HepG2 (cell line): ENCODE data around the gene CDK5RAP1. TPM values are rescaled to one million over a fixed set of nuclear protein-coding genes. Genes with fewer than 3 reads are reported as not detected.

Experiments used
- ATAC-seq: fragments of 200-7000 bp; cut with Tn5 transposase; 3 replicates; pipeline ENCODE4 v1.9.1; 2020; ENCODE audit warnings: mild to moderate bottlenecking, moderate library complexity
- BruUV-seq: library from RNA; stranded (reverse); fragments of 400-500 nt; replicated peaks from 2 replicates; lab custom pipeline; 2021; lab: Mats Ljungman, UMichigan
- CTCF ChIA-PET: fragments of 300-600 bp; formaldehyde crosslinking; extraction: SDS; loops from one replicate; lab custom pipeline; 2021; ENCODE audit warnings: low total read pairs, inconsistent platforms, low intra/inter-chr PET ratio; lab: Yijun Ruan, JAX
- POLR2A ChIA-PET: fragments of 350-600 bp; sonication (Branson Sonifier 250); formaldehyde crosslinking; loops from one replicate; lab custom pipeline; 2020; ENCODE audit warnings: antibody characterized with exemption, inconsistent platforms; lab: Yijun Ruan, JAX
- DNase-seq: peaks from one replicate; pipeline ENCODE4 v3.0.0-alpha.2; 2015; ENCODE audit warnings: low spot score
- FAIRE-seq: peaks from 3 replicates; lab custom pipeline; 2011; peaks lifted over from hg19 to GRCh38; lab: Jason Lieb, UNC
- H2AFZ ChIP-seq: one replicate; pipeline ENCODE4 v1.6.1; 2011; ENCODE audit warnings: low read length, inconsistent platforms
- H3K27ac ChIP-seq: fragments of 300-600 bp; 3 replicates; pipeline ENCODE4 v1.8.0; 2011; ENCODE audit warnings: mixed run types, mild to moderate bottlenecking, mixed read lengths, low read length, inconsistent platforms; ENCODE audit not compliant: insufficient read depth; ENCODE audit errors: extremely low read length
- H3K27me3 ChIP-seq, 2 experiments: fragments of 200-600 bp in 1 of 2; 2 replicates in 1 of 2; 3 replicates in 1 of 2; pipeline versions ENCODE4 v1.6.0 to v1.8.0; 2011; ENCODE audit warnings: low read length in 2 of 2, mild to moderate bottlenecking in 2 of 2, moderate library complexity in 2 of 2, inconsistent platforms in 1 of 2; ENCODE audit not compliant: insufficient read depth in 2 of 2, control insufficient read depth in 1 of 2
- H3K36me3 ChIP-seq, 2 experiments: fragments of 200-600 bp in 1 of 2; replicated peaks in 1 of 2; 2 replicates in 1 of 2; 3 replicates in 1 of 2; pipeline versions ENCODE4 v1.5.1 to v1.8.0; 2011; ENCODE audit warnings: low read length in 2 of 2, inconsistent platforms in 1 of 2; ENCODE audit not compliant: insufficient read depth in 2 of 2, control insufficient read depth in 1 of 2
- H3K4me1 ChIP-seq: 2 replicates; pipeline ENCODE4 v1.5.1; 2012; ENCODE audit warnings: low read length, inconsistent platforms; ENCODE audit not compliant: insufficient read depth
- H3K4me2 ChIP-seq: 2 replicates; pipeline ENCODE4 v1.6.0; 2011; ENCODE audit warnings: low read depth, low read length, inconsistent platforms
- H3K4me3 ChIP-seq, 3 experiments: fragments of 200-600 bp in 1 of 3; sonication (generic), shearing (Covaris generic) in 1 of 3; replicated peaks in 1 of 3; 2 replicates each; pipeline ENCODE4 v1.5.1; 2011 to 2016; ENCODE audit warnings: low read length in 3 of 3, inconsistent platforms in 2 of 3, low read depth in 2 of 3, mild to moderate bottlenecking in 2 of 3, control low read depth in 1 of 3, mixed read lengths in 1 of 3; ENCODE audit not compliant: insufficient read depth in 1 of 3
- H3K79me2 ChIP-seq: one replicate; pipeline ENCODE4 v1.6.1; 2011; ENCODE audit warnings: low read length, inconsistent platforms; ENCODE audit not compliant: insufficient read depth
- H3K9ac ChIP-seq: 2 replicates; pipeline ENCODE4 v1.6.0; 2011; ENCODE audit warnings: mild to moderate bottlenecking, low read depth, low read length, inconsistent platforms; ENCODE audit not compliant: insufficient read depth
- H3K9me3 ChIP-seq: 2 replicates; pipeline ENCODE4 v1.5.1; 2012; ENCODE audit warnings: mild to moderate bottlenecking, low read length
- H4K20me1 ChIP-seq: 2 replicates; pipeline ENCODE4 v1.6.0; 2011; ENCODE audit warnings: inconsistent platforms, mild to moderate bottlenecking, low read length, moderate library complexity; ENCODE audit not compliant: insufficient read depth
- CTCF ChIP-seq: sonication (generic); formaldehyde crosslinking; IDR thresholded peaks from 2 replicates; pipeline ENCODE4 v1.5.0; 2020; ENCODE audit warnings: mild to moderate bottlenecking, missing genetic modification reagents, moderate library complexity
- FOXO1 ChIP-seq: sonication (generic); formaldehyde crosslinking; IDR thresholded peaks from 2 replicates; pipeline ENCODE4 v1.4.0; 2020; ENCODE audit warnings: missing genetic modification reagents
- HINFP ChIP-seq: sonication (generic); formaldehyde crosslinking; IDR thresholded peaks from 2 replicates; pipeline ENCODE4 v1.4.0; 2020; ENCODE audit warnings: low read depth, mild to moderate bottlenecking, missing genetic modification reagents
- KLF6 ChIP-seq: IDR thresholded peaks from 2 replicates; pipeline ENCODE4 v1.8.0; 2016; ENCODE audit warnings: missing biosample characterization, missing genetic modification reagents
- PHF5A ChIP-seq: IDR thresholded peaks from one replicate; pipeline ENCODE4 v1.6.1; 2018; ENCODE audit warnings: low read depth, missing genetic modification reagents; ENCODE audit not compliant: unreplicated experiment
- STAG1 ChIP-seq: sonication (generic); formaldehyde crosslinking; IDR thresholded peaks from 2 replicates; pipeline ENCODE4 v1.4.0; 2020; ENCODE audit warnings: missing genetic modification reagents
- TEAD3 ChIP-seq: optimal IDR thresholded peaks from 2 replicates; pipeline ENCODE3; 2016; ENCODE audit warnings: borderline replicate concordance
- ZFX ChIP-seq: sonication (generic); formaldehyde crosslinking; IDR thresholded peaks from 2 replicates; pipeline ENCODE4 v1.4.0; 2020; ENCODE audit warnings: mild to moderate bottlenecking, low read depth, missing genetic modification reagents, moderate library complexity
- ZNF629 ChIP-seq: sonication (generic); formaldehyde crosslinking; conservative IDR thresholded peaks from 2 replicates; pipeline ENCODE4 v1.5.0; 2020; ENCODE audit warnings: missing genetic modification reagents
- WGBS: methylation state at CpG from one replicate; pipeline ENCODE4 v1.1.6; 2017; ENCODE audit warnings: low lambda C conversion rate; 5-methylcytosine and 5-hydroxymethylcytosine counted together
- in situ Hi-C: cut with HindIII; loops from 2 replicates; pipeline ENCODE4 v1.10.0; 2017; ENCODE audit warnings: low pct_unique_long_range_greater_than_20kb; ENCODE audit not compliant: extremely low pct_ligation_motif_present
- intact Hi-C: fragments of 100-400 bp; cut with micrococcal nuclease; formaldehyde crosslinking; loops from one replicate; pipeline ENCODE4 v1.10.0; 2022; ENCODE audit not compliant: unreplicated experiment
- polyA plus RNA-seq, 8 experiments: library from polyadenylated mRNA; depleted of rRNA in 3 of 8; stranded (reverse) in 7 of 8; unstranded in 1 of 8; fragments of >200 nt; fragmentation: Illumina TruSeq in 4 of 8; extraction: Trizol in 4 of 8; gene quantifications; 2 replicates each; pipeline versions ENCODE4 v1.2.1 to v1.2.3, GENCODE V29; 2011 to 2016; ENCODE audit warnings: low read depth in 4 of 8, missing spikeins in 1 of 8, mixed read lengths in 1 of 8; ENCODE audit not compliant: insufficient read depth in 1 of 8
- total RNA-seq, 5 experiments: library from RNA; depleted of rRNA; stranded (reverse); fragments of >200 nt; fragmentation: Illumina TruSeq; extraction: Trizol; gene quantifications; 2 replicates each; pipeline ENCODE4 v1.2.3, GENCODE V29; 2016; ENCODE audit warnings: low read depth in 1 of 5

The CDK5RAP1 gene
- total and polyA plus RNA-seq, 2 of the 13 experiments (the other 11 are each of a cell fraction or from before 2014, with no cell fraction given): 53.6 to 98.2 TPM

GRCh38 chr20:33337119-33337518, 64.2 kb downstream of the CDK5RAP1 start:
- ChIA-PET CTCF (no interaction called here), POLR2A (no interaction called here)
- H3K9ac ChIP-seq: no peak overlapping the region
- peaks cover 51% of the 10 kb centered on the region for H3K4me1 ChIP-seq
- no peaks in the 10 kb centered on the region for H3K79me2 ChIP-seq
- TF ChIP-seq CTCF (CRISPR knock-in tag) (peak; percentile 51), TEAD3 (peak; percentile 77), HINFP (CRISPR knock-in tag) (0 out of 2 replicates have a peak, but pooled peaks have one; percentile 18), KLF6 (CRISPR knock-in tag) (no peak), ZNF629 (peak; percentile 76), PHF5A (CRISPR knock-in tag) (no peak), STAG1 (CRISPR knock-in tag) (peak; percentile 43), FOXO1 (0 out of 2 replicates have a peak, but pooled peaks have one; percentile 6), ZFX (CRISPR knock-in tag) (0 out of 2 replicates have a peak, but pooled peaks have one; percentile 11)
- DNase-seq (no peak), FAIRE-seq (no peak), ATAC-seq (no peak)
- H3K27ac ChIP-seq: no peak overlapping the region
- H3K4me2 ChIP-seq: no peak overlapping the region
- WGBS: 68% methylated on average over 8 of the region's 8 CpGs
- no TSS peak for BruUV-seq
- intact Hi-C loops: no loop called here
- H3K4me3 ChIP-seq: no peak overlapping the region
- in situ Hi-C loops: no loop called here
- H4K20me1 ChIP-seq: no peaks in the 10 kb centered on the region
- H3K9me3 ChIP-seq: no peaks in the 10 kb centered on the region
- no peak overlapping the region for H2AFZ ChIP-seq
- H3K27me3 ChIP-seq: peaks cover 3 to 21% of the 10 kb centered on the region in 2 experiments; a peak in 4 of 5 replicates
- H3K36me3 ChIP-seq: no peaks in the 10 kb centered on the region
